Fibroblast of skin of scalp (primary cell): ENCODE results near the gene PDSS2.
A peak's percentile ranks its signal among the peaks of the same experiment; 100 is the strongest.
"Not testable (repeated sequence)": the region's sequence is repeated elsewhere in the genome, so short reads cannot be mapped to it uniquely, and the experiment has no call there.

ENCODE experiments used
- DNase-seq: peaks from one replicate; pipeline ENCODE4 v3.0.0-alpha.2; 2013

Gene PDSS2

DNA sequence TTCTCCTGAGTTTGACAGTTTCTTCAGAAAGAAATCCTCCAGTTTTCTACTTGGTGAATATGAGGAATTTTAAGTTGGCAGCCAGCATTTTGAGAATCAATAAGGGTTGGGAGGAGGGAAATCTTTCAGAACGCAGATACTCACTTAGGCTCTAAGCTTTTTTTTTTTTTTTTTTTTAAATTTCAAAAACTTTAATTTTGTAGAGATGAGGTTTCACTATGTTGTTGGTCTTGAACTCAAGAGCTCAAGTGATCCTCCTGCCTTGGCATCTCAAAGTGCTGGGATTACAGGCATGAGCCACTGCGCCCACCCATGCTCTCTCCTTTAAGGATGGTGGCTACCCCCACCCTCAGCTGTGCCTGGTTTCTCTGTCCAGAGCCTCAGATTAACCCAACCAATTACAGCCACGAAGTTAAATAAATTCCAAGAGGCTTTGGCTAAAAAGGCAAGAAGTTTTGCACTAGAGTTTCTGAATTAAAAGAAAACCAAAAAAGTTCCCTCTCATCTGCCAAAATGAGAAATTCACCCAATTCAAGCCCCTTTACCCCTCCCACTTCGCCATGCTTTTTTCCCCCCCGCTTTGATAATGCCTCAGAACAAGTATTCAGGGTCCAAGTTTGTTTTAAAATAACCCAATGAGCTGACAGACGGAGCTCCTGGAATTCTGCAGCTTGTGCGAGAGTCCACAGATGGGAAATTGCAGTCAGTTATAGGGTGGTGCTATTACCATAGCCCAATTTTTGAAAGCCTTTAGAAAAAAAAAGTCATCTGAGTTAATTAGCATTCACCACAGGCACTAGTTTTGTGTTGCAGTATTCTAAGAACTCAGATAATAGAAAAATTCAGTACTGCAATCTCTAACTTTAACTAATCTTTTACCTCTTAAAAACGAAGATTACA, 249.7 kb downstream of the PDSS2 start:
- no peak for DNase-seq

DNA sequence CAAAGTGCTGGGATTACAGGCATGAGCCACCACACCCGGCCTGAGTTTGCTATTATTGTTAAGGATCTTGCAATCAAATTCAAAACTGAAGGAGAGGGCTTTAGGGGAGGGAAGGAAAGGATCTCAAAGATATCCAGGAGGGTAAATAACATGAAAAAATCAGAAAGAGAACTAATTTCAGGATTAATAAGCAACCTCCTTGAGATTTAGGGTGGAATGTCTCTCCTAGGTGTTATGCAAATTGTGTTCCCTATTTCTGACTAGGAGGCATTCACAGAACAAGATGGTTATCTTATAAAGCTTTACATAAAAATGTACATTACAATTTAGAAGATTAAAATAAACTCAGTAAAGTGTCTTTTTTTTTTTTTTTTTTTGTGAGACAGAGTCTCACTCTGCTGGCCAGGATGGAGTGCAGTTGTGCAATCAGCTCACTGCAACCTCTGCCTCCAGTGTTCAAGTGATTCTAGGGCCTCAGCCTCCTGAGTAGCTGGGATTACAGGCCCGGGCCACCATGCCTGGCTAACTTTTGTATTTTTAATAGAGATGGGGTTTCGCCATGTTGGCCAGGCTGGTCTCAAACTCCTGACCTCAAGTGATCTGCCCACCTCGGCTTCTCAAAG, 252.0 kb downstream of the PDSS2 start:
- DNase-seq = no peak

DNA sequence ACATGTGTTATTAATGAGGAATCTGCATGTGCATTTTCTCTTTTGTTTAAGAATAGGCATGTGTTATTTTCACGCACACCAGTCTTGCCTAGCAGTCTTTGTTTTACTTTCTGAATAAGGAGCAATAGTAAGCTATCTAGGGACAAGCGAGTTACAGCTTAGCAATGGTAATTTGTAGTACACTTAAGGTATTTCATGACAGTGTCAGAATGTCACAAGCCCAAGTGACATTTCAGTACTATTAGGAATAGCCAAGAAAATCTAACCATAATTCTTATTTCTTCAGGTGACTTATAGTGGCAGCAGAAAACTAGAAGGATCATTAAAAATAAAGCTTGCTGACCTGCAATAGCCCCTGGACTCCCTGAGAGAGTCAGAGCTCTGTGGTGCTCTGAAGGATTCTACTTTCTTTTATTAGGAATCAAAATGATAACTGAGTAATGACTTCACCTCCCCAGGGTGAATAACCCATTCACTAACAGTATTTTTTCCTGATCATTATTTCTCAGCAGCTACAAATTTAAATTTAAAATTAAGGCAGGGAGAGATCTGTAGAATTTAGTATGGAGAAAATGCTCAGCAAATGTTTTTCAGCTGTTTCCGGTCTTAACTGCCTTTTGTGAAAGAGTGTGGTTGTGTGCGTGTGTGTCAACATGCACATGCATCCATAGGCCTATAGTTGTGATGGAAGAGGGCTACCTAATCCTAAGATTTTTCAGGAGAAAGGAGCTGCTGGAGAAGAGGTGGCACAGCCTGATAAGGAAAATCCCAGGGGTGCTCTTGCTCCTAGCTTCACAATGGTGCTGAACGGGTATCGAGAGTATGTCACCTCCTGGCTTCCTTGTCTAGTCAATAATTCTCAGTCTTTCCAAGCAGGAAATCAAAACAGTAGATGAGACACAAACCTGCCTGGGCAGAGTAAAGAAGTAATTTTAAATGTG, 254.0 kb downstream of the PDSS2 start:
- no peak for DNase-seq

DNA sequence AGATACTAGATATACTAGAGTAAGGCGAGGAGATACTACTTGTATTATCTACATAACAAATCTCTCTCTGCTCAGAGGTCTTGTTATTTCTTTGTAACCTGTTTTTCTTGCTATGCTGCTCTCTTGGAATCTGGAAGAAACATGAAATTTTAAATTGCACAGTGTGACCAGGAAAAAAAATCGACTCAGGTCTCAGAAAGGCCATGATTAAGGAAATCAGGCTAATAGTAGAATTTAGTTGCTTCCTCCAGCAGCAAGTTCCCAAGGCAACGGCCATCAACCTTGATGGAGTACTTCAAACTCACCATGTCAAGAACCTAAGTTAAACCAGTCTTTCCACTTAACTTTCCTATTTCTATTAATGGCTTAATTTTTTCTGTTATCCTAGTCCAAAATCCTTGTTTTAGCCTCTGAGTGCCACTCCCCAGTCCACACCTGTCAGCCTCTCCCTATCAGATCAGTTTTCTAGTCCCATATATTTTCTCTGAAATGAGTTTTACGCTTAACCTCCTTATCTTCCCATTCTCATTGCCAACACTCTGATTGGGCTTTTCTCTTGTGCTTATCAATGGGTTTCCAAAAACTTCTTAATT, 256.4 kb downstream of the PDSS2 start:
- DNase-seq = no peak

DNA sequence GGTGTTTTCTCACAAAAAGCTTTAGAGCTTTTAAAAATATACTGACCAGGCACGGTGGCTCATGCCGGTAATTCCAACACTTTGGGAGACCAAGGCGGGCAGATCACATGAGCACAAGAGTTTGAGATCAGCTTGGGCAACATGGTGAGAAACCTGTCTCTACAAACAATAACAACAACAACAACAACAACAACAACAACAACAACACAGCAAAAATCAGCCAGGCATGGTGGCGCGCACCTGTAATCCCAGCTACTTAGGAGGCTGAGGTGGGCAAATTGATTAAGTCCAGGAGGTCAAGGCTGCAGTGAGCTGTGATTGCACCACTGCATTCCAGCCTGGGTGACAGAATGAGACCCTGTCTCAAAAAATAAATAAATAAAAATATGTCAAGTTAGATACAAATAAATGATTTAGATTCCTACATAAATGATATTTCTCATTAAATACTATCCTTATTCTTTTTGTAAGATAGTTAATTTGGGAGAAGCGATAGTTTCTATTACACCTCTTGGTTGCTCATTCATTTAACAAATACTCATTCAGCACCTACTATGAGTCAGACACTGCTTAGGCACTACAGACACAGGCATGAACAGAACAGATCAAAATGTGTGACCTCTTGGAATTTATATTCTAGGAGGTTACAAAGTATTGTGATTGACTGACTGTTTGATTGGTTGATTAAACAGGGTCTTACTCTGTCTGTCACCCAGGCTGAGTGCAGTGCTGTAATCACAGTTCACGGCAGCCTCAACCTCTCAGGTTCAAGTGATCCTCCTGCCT, 260.5 kb downstream of the PDSS2 start:
- DNase-seq = no peak

DNA sequence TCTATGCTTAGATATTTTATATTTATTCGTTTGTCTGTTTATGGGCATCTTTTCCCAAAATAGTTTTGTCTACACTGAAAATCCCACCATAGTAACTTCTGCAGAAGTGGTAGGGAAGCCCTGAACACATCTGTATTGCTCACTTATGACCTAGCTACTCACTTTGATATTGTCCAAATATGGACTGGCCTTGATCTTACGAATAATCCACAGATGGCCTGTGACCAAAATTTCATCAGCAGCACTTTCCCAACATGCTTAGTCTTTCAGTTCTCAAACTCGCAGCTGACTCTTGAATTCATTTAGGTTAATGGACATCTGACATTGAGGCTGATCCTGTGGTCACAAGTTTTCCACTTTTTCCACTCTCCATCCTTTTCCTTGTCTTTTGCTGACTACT, 263.2 kb downstream of the PDSS2 start:
- DNase-seq = no peak

DNA sequence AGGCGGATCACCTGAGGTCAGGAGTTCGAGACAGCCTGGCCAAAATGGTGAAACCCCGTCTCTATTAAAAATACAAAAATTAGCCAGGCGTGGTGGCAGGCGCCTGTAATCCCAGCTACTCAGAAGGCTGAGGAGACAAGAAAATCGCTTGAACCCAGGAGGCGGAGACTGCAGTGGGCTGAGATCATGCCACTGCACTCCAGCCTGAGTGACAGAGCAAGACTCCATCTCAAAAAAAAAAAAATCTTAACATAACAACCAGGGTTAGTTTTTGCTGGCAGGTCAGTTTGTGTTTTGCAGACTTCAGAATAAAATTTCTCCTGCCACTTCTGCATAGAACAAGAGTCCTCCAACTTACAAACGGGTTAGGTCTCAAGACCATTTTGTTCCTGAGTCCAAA, 264.6 kb downstream of the PDSS2 start:
- DNase-seq = not testable (repeated sequence)

DNA sequence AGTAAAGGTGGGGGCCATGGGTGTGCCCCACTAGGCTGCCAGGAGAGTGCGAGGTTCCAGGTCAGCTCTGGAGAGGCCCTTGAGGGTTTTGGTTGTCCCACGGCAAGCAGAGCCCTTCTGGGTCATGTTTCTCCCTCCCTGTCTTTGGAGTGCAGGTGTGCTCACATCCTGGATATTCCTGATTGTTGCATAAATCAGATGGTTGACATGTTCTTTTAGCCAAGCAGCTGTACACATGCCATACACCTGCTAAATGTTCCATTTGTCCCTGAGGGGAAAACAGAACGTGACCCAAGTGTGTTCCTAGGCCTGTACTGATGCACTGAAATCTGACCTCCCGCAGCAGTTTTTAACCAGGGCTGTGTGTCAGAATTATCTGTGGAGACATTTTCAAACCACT, 266.5 kb downstream of the PDSS2 start:
- no peak for DNase-seq

DNA sequence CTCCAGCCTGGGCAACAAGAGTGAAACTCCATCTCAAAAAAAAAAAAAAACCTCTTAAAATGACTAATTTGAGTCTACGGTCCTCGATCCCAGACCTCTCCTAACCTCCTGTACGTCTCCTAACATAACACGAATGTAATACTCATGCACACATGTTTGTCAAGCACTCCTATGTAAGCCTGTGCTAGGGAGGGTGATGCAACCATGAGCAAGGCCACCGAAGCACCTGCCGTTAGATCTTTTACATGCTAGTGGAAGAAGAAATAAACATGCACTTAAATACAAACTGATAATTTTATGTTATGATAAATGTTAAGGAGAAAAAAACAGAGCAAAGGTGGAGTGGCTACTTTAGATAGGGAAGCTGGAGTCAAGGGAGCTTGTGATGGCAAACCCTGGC, 271.7 kb downstream of the PDSS2 start:
- no peak for DNase-seq

DNA sequence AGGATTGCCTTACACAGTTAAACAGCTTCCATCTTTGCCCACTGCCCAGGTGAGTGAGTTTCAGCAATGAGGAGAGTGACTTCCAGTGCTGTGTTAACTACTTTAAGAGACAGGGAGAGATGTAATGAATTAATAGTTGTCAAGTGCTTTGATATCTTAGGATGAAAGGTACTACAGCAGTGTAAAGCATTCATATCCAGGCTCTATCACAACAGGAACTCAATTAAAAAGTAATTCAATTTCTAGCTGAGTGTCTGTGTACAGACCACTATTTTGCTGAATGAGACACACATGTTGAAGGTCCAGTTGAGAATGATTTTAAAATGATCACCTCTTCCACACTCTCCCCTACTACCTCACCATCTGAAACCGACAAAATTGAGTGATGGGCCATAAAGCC, 273.3 kb downstream of the PDSS2 start:
- DNase-seq = no peak

DNA sequence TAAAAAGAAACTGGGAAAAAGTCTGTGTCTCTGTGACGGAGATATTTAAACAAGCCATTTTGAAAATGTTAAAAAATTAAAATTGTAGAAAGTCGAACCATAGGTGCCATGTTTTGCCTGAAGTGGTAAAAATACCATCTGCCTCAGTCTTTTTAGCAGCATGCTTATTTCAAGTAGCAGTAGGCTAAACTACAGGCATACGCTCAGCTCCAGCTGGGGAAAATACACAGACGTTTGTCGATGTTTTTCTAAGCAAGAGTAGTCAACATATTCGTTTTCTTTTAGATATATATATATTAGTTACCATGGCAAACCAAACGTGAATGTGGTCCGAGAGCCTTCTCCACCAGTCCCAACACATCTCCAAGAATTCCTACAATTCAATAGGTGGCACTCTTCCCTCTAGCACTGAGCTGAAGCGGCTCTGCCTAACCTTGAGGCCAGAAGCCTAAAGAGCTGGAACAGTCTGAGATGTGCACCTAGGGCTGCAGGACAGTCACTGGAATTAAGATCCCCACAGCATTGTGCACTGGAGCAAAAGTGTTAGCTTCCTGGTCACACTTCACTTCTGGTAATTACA, 273.9 kb downstream of the PDSS2 start:
- no peak for DNase-seq

DNA sequence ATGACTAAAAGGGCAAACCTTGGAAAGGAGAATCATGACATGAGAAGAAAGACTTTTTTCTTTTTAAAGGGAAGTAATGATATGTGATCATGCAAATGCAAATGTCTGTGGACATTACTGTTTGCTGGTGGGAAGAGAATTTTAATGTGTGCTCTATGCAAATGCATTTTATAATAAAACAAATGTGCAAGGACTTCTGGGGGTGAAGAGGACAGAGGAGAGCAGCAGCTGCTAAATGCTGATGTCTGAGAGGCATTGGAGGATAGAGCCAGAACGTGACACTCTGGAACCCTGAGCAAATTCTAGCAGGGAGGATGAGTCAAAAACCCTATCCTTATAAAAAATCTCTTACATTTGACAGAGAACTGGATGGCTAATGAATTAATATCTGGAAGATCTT, 274.9 kb downstream of the PDSS2 start:
- DNase-seq = no peak

DNA sequence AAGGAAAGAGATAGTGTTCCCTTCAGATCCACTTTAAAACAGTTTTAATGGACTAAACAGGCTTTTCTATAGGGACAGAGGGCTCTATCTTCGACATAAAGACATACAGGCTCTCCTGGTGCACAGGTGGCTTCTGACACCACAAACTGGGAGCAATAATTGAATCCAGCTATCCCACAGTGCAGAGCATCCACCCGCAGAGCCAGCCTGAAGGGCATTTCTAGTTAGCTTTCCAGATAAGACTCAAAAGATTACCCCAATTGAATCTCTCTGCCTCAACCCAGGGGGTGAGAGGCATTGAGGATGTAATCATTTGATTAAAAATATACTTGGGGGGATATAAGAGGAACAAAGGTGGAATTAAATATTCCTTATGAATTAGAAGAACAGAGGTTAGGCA, 279.3 kb downstream of the PDSS2 start:
- no peak for DNase-seq

DNA sequence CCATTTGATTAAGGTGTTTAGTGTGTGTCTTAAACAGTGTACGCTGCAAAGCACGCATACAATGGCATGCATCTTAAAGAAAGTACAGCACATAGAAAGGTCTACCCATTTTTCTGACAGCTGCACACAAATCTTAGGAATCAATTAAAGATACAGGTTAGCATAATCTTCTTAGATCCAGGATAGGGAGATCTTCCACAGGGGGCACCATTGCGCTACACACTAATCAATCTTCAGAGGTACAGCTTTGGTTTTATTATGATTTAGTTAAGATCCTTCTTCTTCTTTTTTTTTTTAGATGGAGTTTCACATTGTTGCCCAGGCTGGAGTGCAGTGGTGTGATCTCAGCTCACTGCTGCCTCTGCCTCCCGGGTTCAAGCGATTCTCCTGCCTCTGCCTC, 280.4 kb downstream of the PDSS2 start:
- DNase-seq = peak; percentile 7

DNA sequence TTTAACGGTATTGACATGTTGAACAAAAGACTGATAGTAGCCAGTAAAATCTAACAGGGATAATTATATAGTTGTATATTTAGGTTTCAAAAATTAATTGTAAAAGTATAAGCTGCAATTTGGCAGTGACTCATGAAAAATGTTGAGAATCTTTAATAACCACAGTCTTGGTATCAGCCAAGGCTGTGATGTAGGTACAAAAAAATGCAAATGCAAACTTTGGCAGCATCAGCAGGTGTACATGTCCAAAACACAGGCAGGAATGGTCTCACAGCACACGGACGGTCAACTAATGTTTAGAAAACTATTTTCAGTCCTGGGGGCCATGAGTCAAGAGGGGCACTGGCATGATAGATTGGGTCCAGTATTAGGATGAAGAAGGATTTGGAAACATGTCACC, 285.6 kb downstream of the PDSS2 start:
- DNase-seq = peak; percentile 31

DNA sequence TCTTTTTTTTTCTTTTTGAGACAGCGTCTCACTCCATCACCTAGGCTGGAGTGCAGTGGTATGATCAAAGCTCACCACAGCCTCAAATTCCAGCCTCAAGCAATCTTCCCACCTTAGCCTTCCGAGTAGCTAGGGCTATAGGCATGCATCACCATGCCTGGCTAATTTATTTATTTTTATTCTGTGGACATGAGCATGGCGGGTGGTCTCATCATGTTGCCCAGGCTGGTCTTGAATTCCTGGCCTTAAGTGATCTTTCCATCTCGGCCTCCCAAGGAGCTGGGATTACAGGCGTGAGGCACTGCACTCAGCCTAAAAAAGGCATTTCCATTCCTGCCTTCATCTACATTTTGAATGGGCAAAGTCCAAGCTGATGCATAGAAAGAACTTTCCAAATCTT, 287.9 kb downstream of the PDSS2 start:
- no peak for DNase-seq

DNA sequence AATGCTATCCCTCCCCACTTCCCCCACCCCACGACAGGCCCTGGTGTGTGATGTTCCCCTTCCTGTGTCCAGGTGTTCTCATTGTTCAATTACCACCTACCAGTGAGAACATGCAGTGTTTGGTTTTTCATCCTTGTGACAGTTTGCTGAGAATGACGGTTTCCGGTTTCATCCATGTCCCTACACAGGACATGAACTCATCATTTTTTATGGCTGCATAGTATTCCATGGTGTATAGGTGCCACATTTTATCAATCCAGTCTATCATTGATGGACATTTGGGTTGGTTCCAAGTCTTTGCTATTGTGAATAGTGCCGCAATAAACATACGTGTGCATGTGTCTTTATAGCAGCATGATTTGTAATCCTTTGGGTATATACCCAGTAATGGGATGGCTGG, 295.1 kb downstream of the PDSS2 start:
- not testable (repeated sequence) for DNase-seq

DNA sequence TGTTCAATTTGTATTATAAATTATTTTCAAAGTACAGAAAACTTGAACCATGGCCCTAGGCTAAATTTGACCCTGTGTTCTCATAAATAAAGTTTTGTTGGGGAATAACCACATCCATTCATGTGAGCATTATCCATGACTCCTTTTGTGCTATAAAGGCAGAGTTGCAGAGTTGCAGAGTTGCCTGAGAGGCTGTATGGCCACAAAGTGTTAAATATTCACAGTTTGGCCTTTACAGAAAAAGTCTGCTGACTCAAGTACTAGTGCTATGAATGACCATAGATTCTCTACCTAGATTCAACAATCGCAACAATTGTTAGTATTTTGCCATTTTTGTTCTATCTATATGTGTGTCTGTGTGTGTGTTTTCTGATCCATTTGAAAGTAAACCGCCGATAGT, 297.8 kb downstream of the PDSS2 start:
- DNase-seq = no peak

DNA sequence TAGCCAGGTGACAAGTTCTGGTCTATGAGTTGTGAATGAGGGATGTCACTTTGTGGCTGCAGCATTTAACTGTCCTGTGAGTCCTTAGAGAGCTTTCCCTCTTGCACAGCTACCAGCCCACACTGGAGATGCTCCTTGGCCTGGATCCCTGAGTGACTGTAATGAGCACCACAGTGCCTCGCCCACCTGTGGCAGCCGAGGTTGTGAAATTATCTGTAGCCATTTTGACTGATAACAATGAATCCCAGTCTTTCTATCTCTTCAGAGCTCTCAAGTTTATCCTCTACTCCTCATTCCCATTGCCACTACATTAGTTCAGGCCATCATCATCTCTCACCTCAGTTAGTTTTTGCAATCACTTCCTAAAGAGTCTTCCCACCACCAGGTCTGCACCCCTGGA, 302.7 kb downstream of the PDSS2 start:
- no peak for DNase-seq

DNA sequence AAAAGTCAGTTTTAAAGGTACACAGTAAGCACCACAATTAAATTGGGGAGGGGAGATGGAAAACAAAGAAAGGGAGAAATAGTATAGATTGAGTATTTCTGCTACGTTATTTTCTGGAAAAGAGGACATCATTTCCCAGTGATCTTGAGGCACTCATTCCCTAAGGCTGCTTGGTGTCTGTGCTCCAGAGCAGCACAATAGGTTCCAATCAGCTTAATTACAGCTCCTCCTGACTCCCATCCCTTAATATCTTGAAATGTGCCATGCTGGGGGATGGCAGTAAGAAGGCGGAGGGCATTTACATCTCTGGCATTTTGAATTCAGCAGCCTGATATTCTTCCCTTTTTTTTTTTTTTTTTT, 304.6 kb downstream of the PDSS2 start:
- no peak for DNase-seq

DNA sequence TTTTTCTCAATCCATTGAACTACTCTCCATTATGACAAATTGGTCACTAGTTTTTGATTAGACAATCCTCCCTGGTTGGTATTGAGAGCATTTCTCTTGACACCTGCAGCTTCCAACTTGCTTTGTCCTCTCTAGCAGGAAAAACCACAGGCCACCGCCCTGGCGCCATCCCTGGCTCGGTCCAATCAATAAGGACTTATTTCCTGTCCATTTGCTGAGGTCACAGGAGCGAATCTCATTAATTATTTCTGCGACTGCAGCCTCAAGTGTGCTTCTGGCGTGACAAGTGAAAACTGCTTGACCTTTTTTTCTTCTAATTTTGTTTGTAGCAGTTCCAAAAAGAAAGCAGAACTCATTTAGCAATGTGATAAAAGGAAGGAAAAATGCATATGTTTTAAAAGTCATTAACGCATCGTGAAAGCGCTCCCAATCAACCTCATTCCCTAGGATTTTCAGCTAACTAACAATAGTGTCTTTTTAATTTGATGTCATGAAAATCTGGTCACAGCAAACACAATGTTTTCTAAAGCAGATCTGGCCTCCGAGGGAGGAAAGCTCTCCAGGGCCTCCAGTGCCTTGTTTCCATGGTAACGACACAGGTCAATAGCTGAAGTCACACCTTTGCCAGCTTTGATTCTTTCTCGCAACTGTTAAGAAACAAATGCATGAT, 305.1 kb downstream of the PDSS2 start:
- no peak for DNase-seq
